HEK293 (cell line): ENCODE results near the gene RUNX1.

ENCODE experiments used
- CTCF ChIP-seq: fragments of 450-650 bp; formaldehyde crosslinking; IDR thresholded peaks from 2 replicates; pipeline ENCODE4 v1.5.1; 2016; ENCODE audit warnings: missing biosample characterization, missing genetic modification characterization
- ELK4 ChIP-seq: IDR thresholded peaks from 2 replicates; pipeline ENCODE4 v1.6.1; 2011; ENCODE audit warnings: mild to moderate bottlenecking, low read depth, low read length, borderline replicate concordance
- RBAK ChIP-seq: fragments of 450-650 bp; formaldehyde crosslinking; IDR thresholded peaks from 2 replicates; pipeline ENCODE4 v1.5.1; 2016; ENCODE audit warnings: missing biosample characterization, missing genetic modification characterization
- ZNF362 ChIP-seq: fragments of 450-650 bp; formaldehyde crosslinking; IDR thresholded peaks from 2 replicates; pipeline ENCODE4 v1.5.1; 2016; ENCODE audit warnings: missing biosample characterization, missing genetic modification characterization
- ZNF530 ChIP-seq: fragments of 450-650 bp; formaldehyde crosslinking; IDR thresholded peaks from 2 replicates; pipeline ENCODE4 v1.5.1; 2016; ENCODE audit warnings: low read depth, missing biosample characterization, missing genetic modification characterization
- ZNF670 ChIP-seq: fragments of 450-650 bp; formaldehyde crosslinking; IDR thresholded peaks from 2 replicates; pipeline ENCODE4 v1.5.1; 2016; ENCODE audit warnings: missing biosample characterization, missing genetic modification characterization, low read depth

- no peak for TF ChIP-seq ZNF670
- TF ChIP-seq ZNF362 (tag by site-specific recombination) = no peak
- no peak for TF ChIP-seq ZNF530
- no peak for TF ChIP-seq ELK4
- TF ChIP-seq CTCF (tag by site-specific recombination) = no peak
- TF ChIP-seq RBAK (tag by site-specific recombination) = no peak
Measured at GRCh38 chr21:34779860-34780259, 269.2 kb downstream of the RUNX1 start.
